AG04449 (cell line): Measurements from ENCODE around the gene MPPED2.

Experiments
- CTCF ChIA-PET: fragments of 350-600 bp; formaldehyde crosslinking; extraction: SDS; loops from one replicate; lab custom pipeline; 2021; ENCODE audit warnings: antibody characterized with exemption; lab: Yijun Ruan, JAX
- POLR2A ChIA-PET: fragments of 400-600, 350-600 bp; formaldehyde crosslinking; extraction: SDS; loops from one replicate; lab custom pipeline; 2020; ENCODE audit warnings: antibody characterized with exemption, inconsistent platforms; lab: Yijun Ruan, JAX
- DNase-seq: peaks from one replicate; pipeline ENCODE4 v3.0.0-alpha.2; 2010; ENCODE audit warnings: low read depth, low spot score
- H3K4me3 ChIP-seq: 2 replicates; pipeline ENCODE4 v1.5.1; 2011; ENCODE audit warnings: low read depth, mild to moderate bottlenecking, control low read depth, low read length
- TF ChIP-seq, protein P1 (sequence below): IDR thresholded peaks from one replicate; pipeline ENCODE4 v1.5.1; 2011; ENCODE audit warnings: mild to moderate bottlenecking, moderate library complexity, low read length, control low read depth, inconsistent platforms; ENCODE audit not compliant: insufficient read depth; ENCODE audit errors: missing control alignments

MPPED2 gene

DNA sequence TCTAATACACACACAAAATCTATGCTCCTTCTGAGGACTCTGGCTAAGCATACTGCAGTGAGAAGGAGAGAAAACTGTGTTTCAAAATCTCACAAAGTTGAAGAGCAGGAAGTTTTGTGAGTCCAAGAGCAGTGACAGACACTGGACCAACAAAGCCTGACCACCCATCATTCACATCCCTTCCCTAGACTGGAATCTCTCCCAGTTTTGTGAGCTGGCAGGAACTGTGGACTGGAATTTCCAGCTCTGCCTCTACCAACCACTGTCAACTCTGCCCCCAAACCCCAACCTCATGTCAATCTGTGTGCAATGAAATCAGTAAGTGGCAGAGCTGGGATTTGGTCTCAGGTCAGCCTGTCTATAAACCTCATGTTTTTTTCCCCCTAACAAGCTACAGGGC lies 150.7 kb downstream of the MPPED2 start:
- TF ChIP-seq, protein P1, sequence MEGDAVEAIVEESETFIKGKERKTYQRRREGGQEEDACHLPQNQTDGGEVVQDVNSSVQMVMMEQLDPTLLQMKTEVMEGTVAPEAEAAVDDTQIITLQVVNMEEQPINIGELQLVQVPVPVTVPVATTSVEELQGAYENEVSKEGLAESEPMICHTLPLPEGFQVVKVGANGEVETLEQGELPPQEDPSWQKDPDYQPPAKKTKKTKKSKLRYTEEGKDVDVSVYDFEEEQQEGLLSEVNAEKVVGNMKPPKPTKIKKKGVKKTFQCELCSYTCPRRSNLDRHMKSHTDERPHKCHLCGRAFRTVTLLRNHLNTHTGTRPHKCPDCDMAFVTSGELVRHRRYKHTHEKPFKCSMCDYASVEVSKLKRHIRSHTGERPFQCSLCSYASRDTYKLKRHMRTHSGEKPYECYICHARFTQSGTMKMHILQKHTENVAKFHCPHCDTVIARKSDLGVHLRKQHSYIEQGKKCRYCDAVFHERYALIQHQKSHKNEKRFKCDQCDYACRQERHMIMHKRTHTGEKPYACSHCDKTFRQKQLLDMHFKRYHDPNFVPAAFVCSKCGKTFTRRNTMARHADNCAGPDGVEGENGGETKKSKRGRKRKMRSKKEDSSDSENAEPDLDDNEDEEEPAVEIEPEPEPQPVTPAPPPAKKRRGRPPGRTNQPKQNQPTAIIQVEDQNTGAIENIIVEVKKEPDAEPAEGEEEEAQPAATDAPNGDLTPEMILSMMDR: no peak
- no peak for DNase-seq
- no peak overlapping the region for H3K4me3 ChIP-seq
- ChIA-PET POLR2A (no interaction called here), CTCF (no interaction called here)

DNA sequence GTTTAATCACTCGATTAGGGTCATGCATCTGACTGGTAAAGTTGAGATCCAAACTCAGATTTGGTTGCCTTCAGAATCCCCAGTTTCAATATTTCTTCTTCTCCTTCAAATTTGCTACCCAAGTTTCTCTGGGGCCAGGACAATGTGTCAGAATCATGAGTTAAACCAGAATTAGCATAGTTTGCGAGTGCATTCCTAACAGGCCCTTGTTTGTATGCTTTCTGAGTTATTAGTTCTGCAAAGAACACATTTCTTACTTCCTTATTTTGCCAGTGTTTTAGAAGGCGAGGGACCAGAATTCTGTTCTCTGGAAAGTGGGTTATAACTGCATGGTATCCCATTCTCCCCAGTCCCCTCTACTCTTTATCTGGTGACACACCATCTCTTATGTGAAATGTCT lies 151.3 kb downstream of the MPPED2 start:
- TF ChIP-seq, protein P1: no peak
- POLR2A ChIA-PET: no interaction called here
- DNase-seq: no peak
- H3K4me3 ChIP-seq: no peak overlapping the region
- CTCF ChIA-PET: no interaction called here

DNA sequence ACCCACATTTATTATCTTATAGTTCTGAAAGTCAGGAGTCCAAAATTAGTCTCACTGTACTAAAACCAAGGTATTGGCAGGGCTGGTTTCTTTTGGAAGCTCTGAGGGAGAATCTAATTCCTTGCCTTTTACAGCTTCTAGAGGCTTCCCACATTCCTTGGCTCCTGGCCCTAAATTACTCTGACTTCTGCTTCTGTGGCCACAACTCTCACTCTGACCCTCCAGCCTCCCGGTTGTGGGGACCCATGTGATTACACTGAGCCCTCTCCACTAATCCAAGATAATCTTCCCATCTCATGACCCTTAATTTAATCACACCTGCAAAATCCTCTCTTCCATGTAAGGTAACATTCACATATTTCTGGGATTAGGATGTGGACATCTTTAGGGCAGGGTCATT lies 152.3 kb downstream of the MPPED2 start:
- TF ChIP-seq, protein P1: no peak
- ChIA-PET POLR2A (no interaction called here), CTCF (no interaction called here)
- H3K4me3 ChIP-seq: no peak overlapping the region
- no peak for DNase-seq

DNA sequence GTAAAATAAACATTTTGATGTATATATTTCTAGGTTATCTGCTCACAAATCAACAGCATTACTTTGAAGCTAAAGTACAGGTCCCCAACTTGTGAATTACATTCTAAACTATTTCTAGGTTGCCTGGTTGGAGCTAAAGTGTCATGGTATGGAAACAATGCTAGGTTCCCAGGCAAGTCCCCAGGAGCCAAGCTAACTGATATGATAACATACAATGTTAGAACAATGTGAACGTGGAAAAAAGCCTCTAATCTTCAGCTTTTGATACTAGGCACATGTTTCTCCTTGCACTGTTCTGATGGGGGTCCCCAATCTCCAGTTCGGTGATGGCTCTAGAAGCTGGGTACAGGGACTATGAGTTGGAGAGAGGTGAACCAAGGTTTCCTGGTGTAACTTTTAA lies 153.4 kb downstream of the MPPED2 start:
- H3K4me3 ChIP-seq: no peak overlapping the region
- ChIA-PET CTCF (no interaction called here), POLR2A (no interaction called here)
- no peak for DNase-seq
- TF ChIP-seq, protein P1: no peak

DNA sequence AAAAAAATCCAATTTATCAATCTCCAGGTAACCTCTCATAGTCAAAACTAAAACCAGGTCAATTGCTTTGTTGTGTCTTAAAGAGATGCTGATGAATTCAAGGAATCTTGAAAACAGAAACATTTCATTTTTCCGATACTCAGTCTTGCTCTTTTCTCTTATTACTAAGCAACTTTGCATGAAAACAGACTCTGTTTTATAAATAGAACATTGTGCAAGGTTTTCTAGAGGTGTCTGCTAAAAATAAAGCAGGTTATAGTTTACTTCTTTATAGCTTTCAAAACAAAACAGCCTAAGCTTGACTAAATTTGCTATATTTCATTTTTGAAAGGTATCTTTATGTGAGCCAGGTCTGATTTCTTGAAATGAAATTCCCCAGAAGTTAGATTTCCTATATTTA lies 154.0 kb downstream of the MPPED2 start:
- ChIA-PET POLR2A (no interaction called here), CTCF (no interaction called here)
- H3K4me3 ChIP-seq: no peak overlapping the region
- TF ChIP-seq, protein P1: no peak
- DNase-seq: no peak

DNA sequence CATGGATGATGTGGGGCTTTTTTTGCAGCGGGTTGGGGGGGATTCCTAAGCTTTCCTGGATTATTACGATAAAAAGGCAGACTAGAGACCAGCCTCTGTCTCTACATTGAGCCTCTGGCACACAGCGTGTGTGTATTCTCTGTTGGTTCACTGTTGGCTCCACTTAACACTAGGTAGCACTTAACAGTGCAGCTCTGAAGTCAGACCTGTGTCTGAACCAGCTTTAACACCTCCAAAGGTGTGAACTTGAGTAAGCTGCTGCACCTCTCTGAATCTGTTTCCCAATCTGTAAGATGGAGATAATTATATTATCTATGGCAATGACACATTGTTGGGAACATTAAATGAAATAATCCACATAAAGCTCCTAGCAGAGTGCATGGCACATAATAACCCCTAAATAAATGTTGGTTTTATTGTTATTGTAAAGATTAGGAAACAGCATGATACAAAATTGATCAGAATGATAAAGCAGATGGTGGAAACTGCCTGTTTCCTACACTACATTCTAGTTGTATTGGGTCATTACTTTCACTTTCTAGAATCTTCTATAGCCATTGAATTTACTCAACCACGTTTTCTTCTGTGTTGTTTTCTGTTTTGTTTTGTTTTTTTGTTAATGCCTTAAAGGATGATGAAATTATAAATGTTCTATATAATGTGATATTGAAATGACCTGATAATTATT lies 154.9 kb downstream of the MPPED2 start:
- CTCF ChIA-PET: no interaction called here
- H3K4me3 ChIP-seq: no peak overlapping the region
- DNase-seq: no peak
- TF ChIP-seq, protein P1: no peak
- POLR2A ChIA-PET: no interaction called here
